GM12892 (cell line): ENCODE results near the gene PLPP7.

ENCODE experiments used
- POLR2A ChIP-seq: IDR thresholded peaks from 2 replicates; pipeline ENCODE4 v1.6.1; 2011; ENCODE audit warnings: low read depth, low read length, control low read depth
- POLR2AphosphoS5 ChIP-seq: IDR thresholded peaks from 2 replicates; pipeline ENCODE4 v1.6.1; 2011; ENCODE audit warnings: low read depth, low read length, control low read depth

DNA sequence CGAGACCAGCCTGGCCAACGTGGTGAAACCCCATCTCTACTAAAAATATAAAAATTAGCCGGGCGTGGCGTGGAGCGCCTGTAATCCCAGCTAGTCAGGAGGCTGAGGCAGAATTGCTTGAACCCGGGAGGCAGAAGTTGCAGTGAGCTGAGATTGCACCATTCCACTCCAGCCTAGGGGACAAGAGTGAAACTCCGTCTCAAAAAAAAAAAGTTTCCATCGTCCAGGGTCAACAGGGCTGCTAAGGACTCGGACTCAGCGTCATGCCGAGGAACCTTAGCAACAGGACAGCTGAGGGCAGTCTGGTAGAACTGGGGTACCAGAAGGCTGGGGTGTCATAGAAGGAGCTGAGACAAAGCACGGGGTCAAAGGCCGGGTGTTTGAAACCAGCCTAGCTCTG is 34.9 kb upstream of the PLPP7 start:
- no peak for TF ChIP-seq POLR2A
- TF ChIP-seq POLR2AphosphoS5 = no peak
